H1 (cell line): ENCODE measurements around the gene SEC16A. TPM values are rescaled to one million over a fixed set of nuclear protein-coding genes. Genes with fewer than 3 reads are reported as not detected.

Experiments used
- CTCF ChIA-PET: fragments of 300-600 bp; sonication (Branson Sonifier 250); formaldehyde crosslinking; loops from one replicate; lab custom pipeline; 2021; ENCODE audit not compliant: partially characterized antibody; lab: Charles Lee
- POLR2A ChIA-PET: fragments of 300-600 bp; sonication (Branson Sonifier 250); formaldehyde crosslinking; loops from one replicate; lab custom pipeline; 2021; ENCODE audit warnings: inconsistent platforms; ENCODE audit not compliant: partially characterized antibody; lab: Charles Lee
- DNase-seq, 2 experiments: peaks; one replicate each; pipeline versions ENCODE4 v3.0.0 to v3.0.0-alpha.2; 2010 to 2022; ENCODE audit warnings: low spot score in 2 of 2, low read depth in 1 of 2, mixed read lengths in 1 of 2
- FAIRE-seq: peaks from 2 replicates; lab custom pipeline; 2011; peaks lifted over from hg19 to GRCh38; lab: Jason Lieb, UNC
- H2AFZ ChIP-seq: 2 replicates; pipeline ENCODE4 v1.8.1; 2012; ENCODE audit warnings: low read length, inconsistent platforms
- H2AK5ac ChIP-seq: 2 replicates; pipeline ENCODE4 v1.6.1; 2013; ENCODE audit warnings: low read depth, low read length
- H2BK120ac ChIP-seq: replicated peaks from 2 replicates; pipeline ENCODE3; 2013; ENCODE audit warnings: low read depth, low read length, inconsistent platforms
- H2BK12ac ChIP-seq: 2 replicates; pipeline ENCODE4 v1.6.1; 2013; ENCODE audit warnings: low read depth, low read length
- H2BK15ac ChIP-seq: 2 replicates; pipeline ENCODE4 v1.6.1; 2013; ENCODE audit warnings: low read length
- H2BK20ac ChIP-seq: 2 replicates; pipeline ENCODE4 v1.6.1; 2013; ENCODE audit warnings: low read length
- H2BK5ac ChIP-seq: 2 replicates; pipeline ENCODE4 v1.6.1; 2013; ENCODE audit warnings: low read depth, low read length
- H3K14ac ChIP-seq: 2 replicates; pipeline ENCODE4 v1.6.1; 2013; ENCODE audit warnings: inconsistent platforms; ENCODE audit not compliant: insufficient read length
- H3K18ac ChIP-seq: 2 replicates; pipeline ENCODE4 v1.6.1; 2013; ENCODE audit warnings: low read length; ENCODE audit errors: extremely low read depth
- H3K23ac ChIP-seq: 2 replicates; pipeline ENCODE4 v1.6.1; 2013; ENCODE audit warnings: inconsistent platforms; ENCODE audit not compliant: insufficient read length
- H3K23me2 ChIP-seq: 2 replicates; pipeline ENCODE4 v1.6.1; 2013; ENCODE audit warnings: low read depth, low read length
- H3K27ac ChIP-seq: 2 replicates; pipeline ENCODE4 v1.6.1; 2011; ENCODE audit warnings: low read depth, low read length, inconsistent platforms
- H3K27me3 ChIP-seq, 4 experiments: replicated peaks in 1 of 4; 1 replicate in 1 of 4; 2 replicates in 3 of 4; pipeline versions ENCODE4 v1.6.1 to v1.8.1; 2011 to 2013; ENCODE audit warnings: low read length in 3 of 4, mild to moderate bottlenecking in 3 of 4, inconsistent platforms in 2 of 4, mixed read lengths in 2 of 4, moderate library complexity in 1 of 4; ENCODE audit not compliant: control insufficient read depth in 3 of 4, insufficient read depth in 3 of 4; ENCODE audit errors: extremely low read depth in 1 of 4
- H3K36me3 ChIP-seq, 4 experiments: 2 replicates each; pipeline versions ENCODE4 v1.6.1 to v1.8.1; 2011 to 2013; ENCODE audit warnings: mild to moderate bottlenecking in 4 of 4, low read length in 3 of 4, moderate library complexity in 2 of 4, control low read depth in 1 of 4, inconsistent platforms in 1 of 4; ENCODE audit not compliant: insufficient read depth in 4 of 4, control insufficient read depth in 2 of 4
- H3K4ac ChIP-seq: replicated peaks from 2 replicates; pipeline ENCODE3; 2013; ENCODE audit warnings: low read length, low read depth, mixed read lengths, inconsistent platforms; ENCODE audit not compliant: insufficient read length
- H3K4me1 ChIP-seq, 4 experiments: replicated peaks in 1 of 4; 1 replicate in 1 of 4; 2 replicates in 3 of 4; pipeline versions ENCODE4 v1.6.1 to v1.8.1; 2011 to 2013; ENCODE audit warnings: low read length in 3 of 4, inconsistent platforms in 2 of 4, mixed read lengths in 1 of 4; ENCODE audit not compliant: insufficient read depth in 4 of 4, control insufficient read depth in 3 of 4
- H3K4me2 ChIP-seq, 2 experiments: 2 replicates each; pipeline versions ENCODE4 v1.6.1 to v1.8.1; 2011 to 2013; ENCODE audit warnings: low read depth in 2 of 2, low read length in 2 of 2, control low read depth in 1 of 2, inconsistent platforms in 1 of 2, mild to moderate bottlenecking in 1 of 2; ENCODE audit not compliant: insufficient read depth in 1 of 2
- H3K4me3 ChIP-seq, 4 experiments: fragments of 200-600, 300-600 bp in 1 of 4; sonication (generic), shearing (Covaris generic), sonication (Bioruptor Twin) in 1 of 4; 2 replicates each; pipeline versions ENCODE4 v1.5.1 to v1.8.1; 2011 to 2016; ENCODE audit warnings: low read length in 4 of 4, low read depth in 3 of 4, control low read depth in 2 of 4, inconsistent platforms in 2 of 4, mild to moderate bottlenecking in 2 of 4, mixed read lengths in 1 of 4, moderate library complexity in 1 of 4; ENCODE audit not compliant: insufficient read depth in 2 of 4; ENCODE audit errors: extremely low read depth in 1 of 4
- H3K56ac ChIP-seq: replicated peaks from 2 replicates; pipeline ENCODE3; 2013; ENCODE audit warnings: low read depth, mild to moderate bottlenecking, mixed read lengths, low read length, inconsistent platforms; ENCODE audit not compliant: insufficient read length
- H3K79me1 ChIP-seq: 2 replicates; pipeline ENCODE4 v1.6.1; 2013; ENCODE audit warnings: low read depth, low read length, control low read depth
- H3K79me2 ChIP-seq, 2 experiments: 2 replicates each; pipeline versions ENCODE4 v1.6.1 to v1.8.1; 2012 to 2013; ENCODE audit warnings: low read length in 2 of 2, mild to moderate bottlenecking in 2 of 2, inconsistent platforms in 1 of 2; ENCODE audit not compliant: insufficient read depth in 2 of 2, control insufficient read depth in 1 of 2
- H3K9ac ChIP-seq, 4 experiments: replicated peaks in 1 of 4; 1 replicate in 1 of 4; 2 replicates in 3 of 4; pipeline versions ENCODE4 v1.6.1 to v1.8.1; 2011 to 2013; ENCODE audit warnings: low read depth in 3 of 4, low read length in 3 of 4, control low read depth in 2 of 4, mild to moderate bottlenecking in 2 of 4, moderate library complexity in 2 of 4, inconsistent platforms in 1 of 4; ENCODE audit errors: extremely low read depth in 1 of 4
- H3K9me3 ChIP-seq, 2 experiments: 2 replicates each; pipeline versions ENCODE4 v1.6.1 to v1.8.1; 2012 to 2013; ENCODE audit warnings: mild to moderate bottlenecking in 2 of 2, moderate library complexity in 2 of 2, control low read depth in 1 of 2, inconsistent platforms in 1 of 2, low read depth in 1 of 2, low read length in 1 of 2, mixed read lengths in 1 of 2; ENCODE audit not compliant: insufficient read depth in 2 of 2
- H4K20me1 ChIP-seq, 2 experiments: replicated peaks in 1 of 2; 2 replicates each; pipeline versions ENCODE3 to v1.8.1; 2011 to 2013; ENCODE audit warnings: inconsistent platforms in 2 of 2, low read length in 2 of 2, mild to moderate bottlenecking in 1 of 2; ENCODE audit not compliant: insufficient read depth in 2 of 2, control insufficient read depth in 1 of 2
- H4K5ac ChIP-seq: 2 replicates; pipeline ENCODE4 v1.6.1; 2013; ENCODE audit warnings: low read length, low read depth, mixed read lengths, inconsistent platforms; ENCODE audit not compliant: insufficient read length
- H4K8ac ChIP-seq: 2 replicates; pipeline ENCODE4 v1.8.0; 2013; ENCODE audit warnings: mild to moderate bottlenecking, moderate library complexity, low read length, inconsistent platforms; ENCODE audit not compliant: insufficient read depth; ENCODE audit errors: extremely low read depth
- H4K91ac ChIP-seq: replicated peaks from 2 replicates; pipeline ENCODE3; 2013; ENCODE audit warnings: low read length, mixed read lengths, inconsistent platforms; ENCODE audit not compliant: insufficient read length
- CBX8 ChIP-seq: fragments of 300-800, 300-1000 bp; sonication (generic); IDR thresholded peaks from 2 replicates; pipeline ENCODE4 v1.7.1; 2016; ENCODE audit warnings: low read depth, low read length, borderline replicate concordance
- CREB1 ChIP-seq: IDR thresholded peaks from 2 replicates; pipeline ENCODE4 v1.6.1; 2012; ENCODE audit warnings: inconsistent platforms
- EP300 ChIP-seq, 2 experiments: IDR thresholded peaks; 1 replicate in 1 of 2; 2 replicates in 1 of 2; pipeline ENCODE4 v1.6.1; 2011 to 2012; ENCODE audit warnings: low read depth in 2 of 2, low read length in 2 of 2, mild to moderate bottlenecking in 2 of 2, borderline replicate concordance in 1 of 2, inconsistent platforms in 1 of 2, moderate library complexity in 1 of 2
- GTF2F1 ChIP-seq: IDR thresholded peaks from 2 replicates; pipeline ENCODE4 v1.6.1; 2012; ENCODE audit warnings: low read depth, low read length, improper control_type of control experiment, borderline replicate concordance
- HDAC2 ChIP-seq, 2 experiments: fragments of 300-600 bp in 1 of 2; sonication (generic) in 1 of 2; IDR thresholded peaks; 2 replicates each; pipeline ENCODE4 v1.6.1; 2011 to 2012; ENCODE audit warnings: low read depth in 2 of 2, low read length in 2 of 2, mild to moderate bottlenecking in 2 of 2, moderate library complexity in 2 of 2, borderline replicate concordance in 1 of 2, inconsistent platforms in 1 of 2
- NANOG ChIP-seq: IDR thresholded peaks from 2 replicates; pipeline ENCODE4 v1.6.1; 2011; ENCODE audit warnings: low read length, low read depth, mild to moderate bottlenecking, inconsistent platforms; ENCODE audit not compliant: insufficient read depth, poor library complexity, severe bottlenecking
- RAD21 ChIP-seq, 2 experiments: IDR thresholded peaks in 1 of 2; conservative IDR thresholded peaks in 1 of 2; 2 replicates each; pipeline ENCODE4 v1.6.1; 2011; ENCODE audit warnings: low read depth in 2 of 2, low read length in 2 of 2, improper control_type of control experiment in 1 of 2, inconsistent platforms in 1 of 2, mild to moderate bottlenecking in 1 of 2, moderate library complexity in 1 of 2
- SUZ12 ChIP-seq: fragments of 200-600 bp; sonication (generic); IDR thresholded peaks from 2 replicates; pipeline ENCODE4 v1.6.1; 2012; ENCODE audit warnings: mild to moderate bottlenecking, inconsistent platforms, low read length, moderate library complexity, mixed read lengths
- WGBS, 2 experiments: shearing (Covaris generic) in 1 of 2; methylation state at CpG; one replicate each; pipeline versions ENCODE4 v1.1.6 to v1.1.7; 2013 to 2015; ENCODE audit warnings: low lambda C conversion rate in 2 of 2, mixed read lengths in 2 of 2, inconsistent platforms in 1 of 2, low coverage in 1 of 2, missing lambda C conversion rate in 1 of 2; ENCODE audit not compliant: insufficient replicate concordance in 2 of 2, insufficient coverage in 1 of 2, insufficient read length in 1 of 2; ENCODE audit errors: extremely low coverage in 1 of 2, missing lambda C conversion rate in 1 of 2; 5-methylcytosine and 5-hydroxymethylcytosine counted together
- polyA plus RNA-seq, 7 experiments: library from polyadenylated mRNA; depleted of rRNA in 3 of 7; stranded (reverse) in 5 of 7; unstranded in 2 of 7; fragments of >200 nt in 5 of 7; fragments of 200-250 nt in 2 of 7; gene quantifications; 1 replicate in 5 of 7; 2 replicates in 1 of 7; 4 replicates in 1 of 7; pipeline versions ENCODE4 v1.2.1 to v1.2.3, GENCODE V29; 2011 to 2013; ENCODE audit warnings: missing spikeins in 2 of 7, mixed read lengths in 2 of 7
- total RNA-seq: library from RNA; stranded (reverse); fragmentation: NEBNext Ultra II Directional; extraction: Animal tissue kit (Norgen Biotek cat#: 25700); gene quantifications from 2 replicates; pipeline ENCODE4 v1.2.1, GENCODE V29; 2021
- TF ChIP-seq, protein P1 (sequence below): IDR thresholded peaks from 2 replicates; pipeline ENCODE4 v1.6.1; 2012; ENCODE audit warnings: low read length, inconsistent platforms

The SEC16A gene
- total and polyA plus RNA-seq, 2 of the 8 experiments (the other 6 are each of a cell fraction or from before 2014, with no cell fraction given), result 21.6 to 49.0 TPM

DNA sequence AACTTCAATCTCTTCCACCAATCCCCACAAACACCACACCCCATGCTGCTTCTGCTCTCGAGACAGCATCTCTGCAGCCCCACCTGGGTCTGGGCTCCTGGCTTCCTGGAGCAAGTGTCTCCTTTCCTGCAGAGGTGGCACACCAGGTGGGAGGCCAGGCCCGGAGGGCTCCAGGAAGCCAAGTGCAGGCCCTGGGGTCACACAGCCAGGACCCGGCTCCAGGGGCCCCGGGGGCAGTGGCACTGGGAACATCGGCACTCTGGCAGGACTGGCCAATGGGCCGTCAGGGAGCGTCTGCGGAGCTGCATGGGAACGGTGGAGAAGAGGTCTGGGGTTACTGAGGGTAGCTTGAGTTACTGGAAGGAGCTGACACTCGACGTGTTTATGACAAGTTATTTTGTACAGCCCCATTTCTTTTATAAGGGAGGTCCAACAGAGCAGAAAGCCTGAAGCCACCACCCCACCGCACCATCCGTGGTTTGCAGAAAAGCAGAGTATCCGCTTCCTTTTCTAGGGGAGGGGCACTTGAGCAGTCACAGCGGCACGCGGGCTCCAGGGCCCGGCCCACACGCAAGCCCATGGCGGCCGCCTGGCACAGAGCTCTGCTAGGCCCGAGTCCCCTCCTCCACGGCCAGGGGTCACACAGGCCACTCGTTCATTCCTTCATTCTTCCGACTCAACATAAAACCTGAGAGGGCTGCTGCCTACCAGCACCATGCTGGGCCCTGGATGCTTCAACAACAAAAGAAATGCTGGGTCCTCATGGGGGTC, 28.6 kb downstream of the SEC16A start:
- peaks cover 0 to 19% of the 10 kb centered on the region in 2 experiments for H4K20me1 ChIP-seq
- TF ChIP-seq EP300 (IDR thresholded peaks at IDR 0.05; ENCODE audit: borderline replicate concordance in 1 of 2, low read depth in 2 of 2, low read length in 2 of 2) (no peak), SUZ12 (no peak), CBX8 (no peak), NANOG (no peak), HDAC2 (IDR thresholded peaks at IDR 0.05; ENCODE audit: borderline replicate concordance in 1 of 2, low read depth in 2 of 2, low read length in 2 of 2) (no peak), GTF2F1 (no peak), RAD21 (IDR thresholded peaks at IDR 0.05 in 1 of 2, conservative IDR thresholded peaks at IDR 0.05 in 1 of 2; ENCODE audit: low read depth in 2 of 2, low read length in 2 of 2) (no peak), CREB1 (no peak)
- TF ChIP-seq, protein P1, sequence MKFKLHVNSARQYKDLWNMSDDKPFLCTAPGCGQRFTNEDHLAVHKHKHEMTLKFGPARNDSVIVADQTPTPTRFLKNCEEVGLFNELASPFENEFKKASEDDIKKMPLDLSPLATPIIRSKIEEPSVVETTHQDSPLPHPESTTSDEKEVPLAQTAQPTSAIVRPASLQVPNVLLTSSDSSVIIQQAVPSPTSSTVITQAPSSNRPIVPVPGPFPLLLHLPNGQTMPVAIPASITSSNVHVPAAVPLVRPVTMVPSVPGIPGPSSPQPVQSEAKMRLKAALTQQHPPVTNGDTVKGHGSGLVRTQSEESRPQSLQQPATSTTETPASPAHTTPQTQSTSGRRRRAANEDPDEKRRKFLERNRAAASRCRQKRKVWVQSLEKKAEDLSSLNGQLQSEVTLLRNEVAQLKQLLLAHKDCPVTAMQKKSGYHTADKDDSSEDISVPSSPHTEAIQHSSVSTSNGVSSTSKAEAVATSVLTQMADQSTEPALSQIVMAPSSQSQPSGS, result no peak

More for the DNA sequence above, 28.6 kb downstream of the SEC16A start:
- ChIA-PET POLR2A (interaction anchor here (1.0 to 2.1 kb wide), 5 partner anchors 12 to 65 kb away, joined by 3 to 10 read pairs (median 3); no protein-coding TSS in a partner anchor), CTCF (interaction anchor here (1.3 to 1.7 kb wide), 4 partner anchors 9 to 31 kb away, joined by 3 to 6 read pairs (median 4); partner anchors contain the start of gene INPP5E)
- Histone ChIP-seq H4K5ac (no peak overlapping the region), H3K4me2 (no peak overlapping the region), H3K79me1 (no peaks in the 10 kb centered on the region), H4K8ac (peak overlapping the region; percentile 14; the same call in 1 of the 2 replicates), H3K9ac (no peak overlapping the region), H3K18ac (no peak overlapping the region), H2BK15ac (no peak overlapping the region), H2AFZ (no peak overlapping the region), H3K23me2 (no peaks in the 10 kb centered on the region), H3K9me3 (no peaks in the 10 kb centered on the region), H3K27ac (no peak overlapping the region), H2BK120ac (no peak overlapping the region), H4K91ac (no peak overlapping the region), H3K56ac (no peak overlapping the region), H3K14ac (no peak overlapping the region), H3K4me3 (no peak overlapping the region), H3K4me1 (no peaks in the 10 kb centered on the region), H3K23ac (no peak overlapping the region), H2BK20ac (no peak overlapping the region), H2AK5ac (no peak overlapping the region), H3K4ac (no peak overlapping the region), H3K36me3 (peaks cover 28 to 59% (median 55%) of the 10 kb centered on the region in 4 experiments), H3K27me3 (no peaks in the 10 kb centered on the region), H2BK12ac (no peak overlapping the region), H3K79me2 (no peaks in the 10 kb centered on the region), H2BK5ac (no peak overlapping the region)
- DNase-seq (no peak), FAIRE-seq (no peak)
- 95% methylated on average over 25 of the region's 25 CpGs; no CpG with 5 or more reads in 1 of the 2 experiments for WGBS, 2 experiments
